Erythroblast (primary cell): ENCODE measurements around the gene MACROD2.

Source experiments
- GATA1 ChIP-seq: IDR thresholded peaks from 2 replicates; pipeline ENCODE4 v1.6.1; 2011; ENCODE audit warnings: low read depth, mild to moderate bottlenecking, control low read depth, low read length, moderate library complexity
- POLR2A ChIP-seq: IDR thresholded peaks from 2 replicates; pipeline ENCODE4 v1.6.1; 2011; ENCODE audit warnings: mild to moderate bottlenecking, low read length

DNA sequence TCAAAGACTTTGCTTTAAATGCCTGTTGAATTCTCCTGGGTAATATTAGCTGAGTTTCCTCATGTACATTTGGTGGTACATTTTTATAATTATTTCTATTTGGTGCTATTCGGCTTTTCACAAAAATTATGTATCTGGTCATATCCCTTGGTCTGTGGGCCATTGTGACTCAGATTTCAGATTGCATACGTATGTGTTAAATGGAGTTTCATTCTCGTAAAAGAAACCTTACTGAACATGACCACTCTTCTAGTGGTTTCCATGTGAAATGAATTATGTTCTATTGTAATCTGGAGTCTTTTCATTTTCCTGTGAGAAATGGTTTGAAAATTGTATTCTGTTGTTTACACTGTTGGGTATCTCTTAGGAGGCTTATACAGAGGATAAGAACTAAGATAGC is 728.3 kb downstream of the MACROD2 start:
- no peak for TF ChIP-seq POLR2A
- TF ChIP-seq GATA1, result no peak
